ENCODE data around the gene SEC14L3.
"Not testable (repeated sequence)": the region's sequence is repeated elsewhere in the genome, so short reads cannot be mapped to it uniquely, and the experiment has no call there.

The SEC14L3 gene

DNA sequence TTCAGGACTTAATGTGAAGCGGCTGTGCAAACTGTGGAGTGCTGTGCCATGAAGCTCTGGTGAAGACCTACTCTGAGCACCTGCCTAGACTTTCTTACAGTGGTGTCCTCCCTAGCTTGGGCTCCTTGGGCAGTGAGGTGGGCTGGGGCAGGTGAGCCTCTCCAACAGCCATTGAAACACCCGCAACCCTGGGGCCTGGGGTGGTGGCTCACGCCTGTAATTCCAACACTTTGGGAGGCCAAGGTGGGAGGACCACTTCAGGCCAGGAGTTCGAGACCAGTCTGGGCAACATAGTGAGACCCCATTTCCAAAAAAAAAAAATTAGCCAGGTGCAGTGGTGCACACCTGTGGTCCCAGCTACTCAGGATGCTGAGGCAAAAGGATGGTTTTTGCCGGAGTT lies 14.3 kb upstream of the SEC14L3 start:
- no peak for DNase-seq (ENCODE audit: low read depth)

DNA sequence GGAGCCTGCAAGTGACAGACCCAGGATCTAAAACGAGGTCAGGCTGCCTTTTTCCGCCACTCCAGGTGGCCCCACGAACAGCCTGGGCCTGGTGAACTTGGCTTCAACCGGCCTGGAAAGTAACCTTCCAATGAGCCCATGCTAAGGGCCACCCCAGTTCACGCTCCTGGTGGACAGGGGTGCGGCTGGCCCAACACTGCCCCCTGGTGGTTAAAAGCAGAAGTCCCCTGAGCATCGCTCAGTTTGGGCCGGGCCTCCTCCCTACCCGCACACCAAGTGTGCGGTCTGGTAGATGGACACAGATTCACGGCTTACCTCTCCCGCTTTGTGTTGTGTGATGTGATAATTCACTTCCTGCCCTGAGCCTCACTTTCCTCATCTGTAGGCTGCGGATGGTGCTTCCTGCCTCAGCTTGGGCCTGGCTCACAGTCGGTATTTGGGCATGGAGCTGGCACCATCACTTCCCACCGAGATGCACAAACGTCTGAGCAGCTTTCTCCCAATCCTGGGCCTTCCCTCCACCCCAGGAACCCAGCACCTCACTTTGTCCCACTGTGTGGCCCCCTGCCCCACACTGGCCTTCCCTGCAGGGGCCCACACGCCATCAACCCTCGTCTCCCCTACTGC lies 13.7 kb upstream of the SEC14L3 start:
- peak; percentile 60 for DNase-seq (ENCODE audit: low read depth)

DNA sequence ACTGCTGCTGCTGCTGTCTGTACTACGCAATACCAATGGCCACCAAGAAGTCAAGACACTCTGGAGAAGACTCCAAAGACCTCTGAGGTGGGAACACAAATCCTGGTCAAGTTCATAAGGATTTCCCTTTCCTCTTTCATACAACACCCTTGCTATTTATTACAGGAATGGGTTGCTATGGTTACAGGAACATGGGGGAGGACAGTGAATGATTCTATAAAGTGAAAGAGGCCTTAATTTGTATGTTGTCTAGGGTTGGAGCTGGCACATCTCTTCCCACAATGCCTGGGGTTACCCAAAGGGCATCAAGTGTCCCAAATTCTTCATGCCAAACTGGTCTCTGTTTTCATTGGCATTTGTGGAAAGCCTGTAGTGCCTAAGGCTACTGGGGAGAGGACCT lies 11.4 kb upstream of the SEC14L3 start:
- DNase-seq (ENCODE audit: low read depth) = no peak

DNA sequence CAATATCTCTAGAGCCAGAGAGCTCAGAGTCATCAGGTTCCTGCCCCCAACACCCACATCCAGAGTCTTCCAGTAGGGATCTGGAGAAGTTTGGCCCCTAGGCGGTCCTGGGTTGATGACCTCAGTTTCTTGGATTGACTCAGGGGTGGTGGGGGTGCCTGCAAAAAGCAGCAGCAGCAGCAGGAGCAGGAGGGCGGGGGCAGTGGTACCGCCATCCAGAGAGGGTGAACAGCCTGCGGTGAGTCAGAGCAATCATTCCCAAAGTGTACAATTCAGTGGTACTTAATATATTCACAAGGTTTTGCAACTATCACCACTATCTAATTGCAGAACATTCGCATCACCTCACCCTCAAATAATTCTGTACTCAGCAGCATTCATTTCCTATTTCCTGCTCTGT lies 9.9 kb upstream of the SEC14L3 start:
- no peak for DNase-seq (ENCODE audit: low read depth)

DNA sequence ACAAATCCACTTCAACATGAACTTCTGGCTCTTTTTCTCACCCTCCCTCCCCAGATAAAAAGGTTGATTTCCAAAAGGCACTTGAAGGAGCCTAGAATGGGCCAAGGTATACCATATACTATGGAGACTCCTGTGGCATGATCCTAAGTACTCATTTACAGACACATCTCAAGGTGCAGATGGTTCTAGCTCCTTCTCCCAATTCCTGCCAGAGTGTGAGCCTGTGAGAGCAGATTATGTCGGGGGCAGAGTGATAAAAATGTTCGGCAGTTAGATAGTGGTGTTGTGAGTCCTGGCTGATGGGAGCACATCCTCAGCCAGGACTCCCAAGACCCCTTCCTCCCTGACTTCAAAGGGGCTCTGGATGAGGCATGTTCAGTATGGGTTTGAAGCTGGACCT lies 8.2 kb upstream of the SEC14L3 start:
- DNase-seq (ENCODE audit: low read depth) = no peak

- no peak for DNase-seq (ENCODE audit: low read depth)
Observed at GRCh38 chr22:30474683-30475424, 3.0 kb upstream of the SEC14L3 start.

GRCh38 chr22:30474121-30474520 lies 2.3 kb upstream of the SEC14L3 start:
- DNase-seq (ENCODE audit: low read depth) = no peak

DNA sequence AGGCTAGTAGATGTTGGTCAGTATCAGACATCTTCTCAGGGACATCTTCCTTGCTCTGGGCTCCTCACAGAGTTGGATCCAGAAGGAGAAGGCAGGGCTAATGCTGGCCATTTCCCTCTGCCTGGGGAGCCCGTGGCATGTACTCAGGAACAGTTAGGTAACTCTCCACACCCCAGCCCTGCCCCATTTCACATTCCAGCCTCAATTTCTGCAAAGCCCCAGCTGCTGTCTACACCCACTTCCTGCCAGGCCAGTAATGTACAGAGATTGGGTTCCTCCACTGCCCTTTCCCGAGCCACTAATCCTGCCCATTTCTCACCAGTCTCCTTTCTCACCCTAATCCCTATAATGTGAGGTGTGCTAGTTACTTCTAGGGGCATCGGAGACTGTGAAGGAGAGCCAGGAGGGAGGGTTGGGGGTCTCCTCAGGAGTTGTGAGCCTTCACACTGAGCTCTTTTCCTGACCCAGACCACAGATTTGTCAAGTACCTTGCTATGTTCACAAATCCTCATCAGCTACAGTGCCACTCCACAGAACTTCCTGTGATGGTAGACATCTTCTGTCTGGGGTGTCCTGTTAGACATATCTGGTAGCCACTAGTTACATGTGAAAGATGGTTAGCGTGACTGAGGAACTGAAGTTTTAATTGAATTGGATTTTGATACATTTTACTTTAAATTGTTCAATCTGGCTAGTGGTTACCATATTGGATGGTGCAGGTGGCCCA lies 1.3 kb upstream of the SEC14L3 start:
- DNase-seq (ENCODE audit: low read depth) = no peak

DNA sequence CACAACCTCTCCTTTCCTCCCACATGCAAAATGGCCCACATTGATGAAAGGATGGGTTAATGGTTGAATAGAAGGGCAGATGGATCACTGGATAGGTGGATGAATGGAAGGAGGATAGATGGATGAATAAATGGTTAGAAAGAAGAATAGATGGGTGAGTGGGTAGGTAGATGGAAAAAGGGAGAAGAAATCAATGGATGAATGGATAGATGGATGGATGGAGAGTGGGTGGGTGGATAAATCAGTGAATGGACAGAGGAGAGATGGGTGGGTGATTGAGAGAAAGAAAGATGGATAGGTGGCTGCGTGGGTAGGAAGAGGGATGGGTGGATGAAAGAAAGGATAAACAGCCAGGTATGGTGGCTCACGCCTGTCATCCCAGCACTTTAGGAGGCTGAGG lies 1.2 kb downstream of the SEC14L3 start:
- DNase-seq (ENCODE audit: low read depth) = no peak

DNA sequence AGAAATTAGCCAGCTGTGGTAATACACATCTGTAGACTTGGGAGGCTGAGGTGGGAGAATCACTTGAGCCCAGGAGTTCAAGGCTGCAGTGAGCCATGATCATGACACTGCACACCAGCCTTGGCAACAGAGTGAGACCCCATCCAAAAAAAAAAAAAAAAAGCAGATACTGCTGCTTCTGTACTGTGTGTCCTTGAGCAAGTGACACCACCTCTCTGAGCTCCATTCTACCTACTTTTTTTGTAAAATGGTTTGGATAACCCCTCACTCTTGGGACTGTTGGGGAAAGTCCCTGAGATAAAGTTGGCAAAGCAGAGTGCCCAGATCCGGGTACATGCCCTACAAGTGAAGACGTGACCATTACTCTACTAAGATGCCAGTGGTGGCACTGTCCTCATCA lies 2.7 kb downstream of the SEC14L3 start:
- DNase-seq (ENCODE audit: low read depth) = no peak

- DNase-seq (ENCODE audit: low read depth) = not testable (repeated sequence)
Observed at GRCh38 chr22:30460555-30460954, 11.3 kb downstream of the SEC14L3 start.

DNA sequence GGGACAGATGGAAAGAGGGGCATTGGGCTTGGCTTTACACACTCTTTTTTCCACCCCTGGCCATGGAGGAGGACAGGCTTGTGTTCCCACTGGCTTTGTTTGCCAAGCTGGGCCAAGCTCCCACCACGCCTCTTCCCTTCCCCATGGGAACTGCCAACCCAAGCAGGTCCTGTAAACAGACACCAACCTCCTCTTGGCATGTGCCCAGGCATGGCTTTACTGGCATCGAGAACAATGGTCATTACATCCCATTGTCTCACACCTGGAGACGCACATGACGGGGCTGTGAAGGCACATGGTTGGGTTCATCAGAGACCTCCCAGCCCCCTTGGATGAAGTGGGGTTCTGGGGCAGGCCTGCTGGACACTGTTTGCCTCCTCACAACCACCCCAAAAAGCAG lies 11.7 kb downstream of the SEC14L3 start:
- DNase-seq (ENCODE audit: low read depth) = no peak

GRCh38 chr22:30459181-30460052 lies 12.4 kb downstream of the SEC14L3 start:
- DNase-seq (ENCODE audit: low read depth) = no peak

GRCh38 chr22:30457981-30458380 lies 13.8 kb downstream of the SEC14L3 start:
- DNase-seq (ENCODE audit: low read depth) = no peak

- DNase-seq (ENCODE audit: low read depth) = no peak
Observed at GRCh38 chr22:30455075-30455840, 16.6 kb downstream of the SEC14L3 start.

GRCh38 chr22:30453731-30454510 lies 17.9 kb downstream of the SEC14L3 start:
- DNase-seq (ENCODE audit: low read depth) = no peak

DNA sequence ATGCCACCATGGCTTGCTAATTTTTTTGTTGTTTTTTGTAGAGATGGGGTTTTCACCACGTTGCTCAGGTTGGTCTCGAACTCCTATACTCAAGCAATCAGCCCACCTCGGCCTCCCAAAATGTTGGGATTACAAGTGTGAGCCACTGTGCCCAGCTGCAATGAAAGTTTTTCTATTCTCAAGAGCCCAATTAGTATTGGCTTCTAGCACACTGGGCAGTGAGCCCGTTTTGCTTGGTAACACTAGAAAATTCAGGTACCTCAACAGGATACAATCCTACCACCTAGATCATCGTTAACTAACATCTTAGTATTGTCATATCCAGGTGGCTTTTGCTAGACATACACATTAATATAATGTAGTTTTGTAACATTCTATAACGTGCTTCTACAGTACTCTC lies 19.0 kb downstream of the SEC14L3 start:
- DNase-seq (ENCODE audit: low read depth) = no peak

DNA sequence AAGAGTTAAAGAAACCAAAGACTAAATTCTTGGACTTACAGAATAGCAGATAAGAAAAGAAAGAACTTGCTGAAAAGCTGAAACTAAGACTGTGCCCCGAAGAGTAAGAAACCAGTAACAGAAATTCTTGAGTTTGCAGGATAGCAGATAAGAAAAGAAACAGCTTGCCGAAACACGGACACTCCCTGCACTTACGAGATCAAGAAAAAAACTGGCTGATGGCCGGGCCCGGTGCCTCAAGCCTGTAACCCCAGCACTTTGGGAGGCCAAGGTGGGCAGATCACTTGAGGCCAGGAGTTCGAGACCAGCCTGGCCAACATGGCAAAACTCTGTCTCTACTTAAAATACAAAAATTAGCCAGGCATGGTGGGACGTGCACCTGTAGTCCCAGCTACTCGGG lies 20.3 kb downstream of the SEC14L3 start:
- DNase-seq (ENCODE audit: low read depth) = not testable (repeated sequence)

- no peak for DNase-seq (ENCODE audit: low read depth)
Observed at GRCh38 chr22:30447656-30448055, 24.2 kb downstream of the SEC14L3 start.

DNA sequence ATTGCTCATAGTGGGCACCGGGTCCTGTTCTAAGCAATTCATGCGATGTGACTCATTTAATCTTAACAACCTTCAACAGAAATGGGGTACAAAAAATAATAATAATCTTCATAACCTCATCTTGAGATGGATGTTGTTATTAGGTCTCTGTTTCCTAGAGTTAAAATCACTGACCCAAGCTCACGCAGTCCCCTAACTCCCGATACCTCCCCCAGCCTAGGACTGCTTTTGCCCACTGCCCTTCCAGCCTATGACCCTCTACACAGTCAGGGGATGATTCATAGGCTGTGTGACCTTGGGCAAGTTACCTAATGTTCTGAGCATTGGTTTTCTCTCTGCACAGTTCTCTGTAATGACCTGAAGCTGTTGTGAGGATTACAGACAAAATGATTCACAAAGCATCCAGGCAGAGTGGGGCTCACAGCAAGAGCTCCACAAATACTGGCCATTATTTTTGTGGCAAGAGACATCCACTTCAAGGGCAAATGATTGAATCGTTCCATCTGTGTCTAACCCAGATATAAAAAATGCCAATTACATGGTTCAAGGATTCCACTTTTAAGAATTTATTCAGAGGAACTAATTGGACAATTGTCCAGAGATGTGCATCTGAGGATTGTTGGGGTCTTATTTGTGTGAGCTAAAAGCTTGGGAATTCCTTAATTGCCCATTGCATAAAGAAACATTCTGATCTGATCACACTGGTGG lies 26.2 kb downstream of the SEC14L3 start:
- DNase-seq (ENCODE audit: low read depth) = no peak
